Fibroblast of skin of back (primary cell): ENCODE results near the gene PLVAP.
A peak's percentile ranks its signal among the peaks of the same experiment; 100 is the strongest.

ENCODE experiments used
- DNase-seq: peaks from one replicate; pipeline ENCODE4 v3.0.0-alpha.2; 2013

PLVAP gene

DNA sequence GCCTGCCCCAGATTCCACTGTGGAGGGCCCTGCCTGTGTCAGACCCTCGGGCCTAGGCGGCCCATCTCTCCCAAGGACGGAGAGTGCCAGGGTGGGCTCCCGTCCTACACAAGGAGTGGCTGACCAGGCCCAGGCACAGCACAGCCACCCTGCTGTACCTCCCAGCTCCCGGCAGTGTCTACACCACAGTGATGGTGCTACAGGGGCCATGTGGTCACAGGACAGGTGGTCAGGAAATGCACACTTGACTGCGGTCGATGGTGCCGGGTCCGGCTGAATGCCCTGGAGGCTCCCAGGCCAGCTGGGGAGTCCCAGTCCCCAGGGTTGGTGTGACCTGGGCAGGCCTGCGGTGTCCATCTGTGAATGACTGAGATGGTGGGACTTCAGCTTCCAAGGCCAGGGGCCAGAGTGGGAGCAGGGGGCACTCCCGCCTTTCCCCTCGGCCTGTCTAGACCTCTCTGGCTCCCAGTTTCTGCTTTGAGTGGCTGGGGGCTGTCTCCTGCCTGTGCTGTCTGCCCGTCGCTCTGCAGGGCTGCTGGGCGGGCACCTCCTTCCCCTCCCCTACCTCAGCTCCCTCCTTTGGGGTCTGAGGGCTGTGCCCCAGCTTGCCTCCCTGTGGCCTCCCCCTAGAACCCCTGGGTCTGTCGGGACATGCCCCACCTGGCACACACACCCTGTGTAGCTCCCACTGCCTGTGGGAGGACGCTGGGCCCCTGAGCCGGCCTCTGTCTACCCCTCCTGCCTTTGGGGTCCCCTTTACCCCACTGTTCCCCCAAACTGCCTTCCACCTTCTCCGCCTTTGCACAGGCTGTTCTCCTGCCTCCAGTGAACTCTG is 55.3 kb downstream of the PLVAP start:
- DNase-seq, result no peak

DNA sequence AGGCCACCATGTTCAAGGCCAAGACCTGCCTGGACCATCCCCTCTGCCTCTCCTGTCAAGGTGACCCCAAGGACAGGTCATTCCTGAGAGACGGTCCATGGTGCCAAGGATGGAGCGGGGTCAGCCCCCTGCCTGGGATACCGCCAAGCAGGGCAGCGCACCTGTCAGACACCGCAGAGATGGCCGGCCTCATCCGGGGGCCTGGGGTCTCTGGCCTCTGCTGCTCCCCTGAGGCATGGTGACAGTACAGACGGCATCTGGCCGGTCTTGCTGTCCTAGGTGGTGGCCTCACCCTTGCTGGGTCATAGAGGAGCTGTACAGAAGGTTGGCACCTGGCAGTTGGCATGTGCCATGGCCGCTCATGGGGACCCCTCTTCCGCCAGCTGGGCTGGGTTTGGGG is 56.7 kb downstream of the PLVAP start:
- no peak for DNase-seq

DNA sequence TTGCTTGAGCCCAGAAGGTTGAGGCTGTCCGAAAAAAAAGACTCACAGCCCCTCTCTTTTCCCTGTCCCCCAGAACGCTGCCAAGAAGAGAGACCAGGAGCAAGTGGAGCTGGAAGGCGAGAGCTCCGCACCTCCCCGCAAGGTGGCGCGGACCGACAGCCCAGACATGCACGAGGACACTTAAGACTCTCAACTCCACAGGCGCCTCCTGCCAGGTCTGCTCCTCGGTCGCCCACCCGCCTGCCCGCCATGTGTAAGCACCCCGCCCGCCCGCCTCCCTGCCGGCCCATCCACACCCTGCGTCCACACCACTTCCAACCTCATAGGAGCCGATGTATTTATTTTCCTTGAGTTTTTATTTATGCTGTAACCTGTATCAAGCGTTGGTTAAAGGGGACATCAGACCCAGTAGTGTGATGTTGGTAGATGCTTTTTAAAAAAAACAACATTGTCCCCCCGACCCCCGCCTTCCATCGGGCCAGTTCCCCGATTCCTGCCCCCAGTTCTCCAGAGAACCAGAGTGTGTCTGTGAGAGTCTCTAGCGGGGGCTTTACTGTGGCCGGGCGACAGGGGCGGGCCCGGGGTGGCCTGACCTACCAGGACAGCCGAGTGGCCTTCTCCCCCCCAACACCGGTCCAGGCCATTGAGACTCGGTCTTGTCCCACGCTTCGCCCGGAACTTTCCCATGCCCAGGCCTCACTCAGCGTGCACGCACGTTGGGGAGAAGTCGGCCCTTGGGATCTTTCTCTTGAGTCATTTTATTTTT is 57.5 kb downstream of the PLVAP start:
- DNase-seq, result no peak

DNA sequence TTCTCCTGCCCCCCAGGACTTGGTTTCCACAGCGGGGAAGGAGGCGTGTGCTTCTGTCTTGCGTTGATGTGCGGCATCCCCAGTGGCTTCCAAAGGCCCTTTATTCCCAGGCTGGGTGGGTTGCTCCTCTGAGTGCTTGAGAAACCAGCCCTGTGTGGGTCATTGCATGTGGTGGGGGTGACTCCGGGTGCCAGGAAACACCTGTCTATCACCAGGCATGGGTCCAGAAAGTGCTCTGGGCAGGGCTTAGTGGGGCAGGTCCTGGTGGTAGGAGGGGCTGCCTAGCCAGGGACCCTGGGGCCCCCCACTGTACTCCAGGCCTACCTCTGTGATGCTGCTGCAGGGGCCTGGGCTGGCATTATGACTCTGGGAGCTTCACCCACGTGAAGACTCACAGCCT is 58.2 kb downstream of the PLVAP start:
- no peak for DNase-seq

DNA sequence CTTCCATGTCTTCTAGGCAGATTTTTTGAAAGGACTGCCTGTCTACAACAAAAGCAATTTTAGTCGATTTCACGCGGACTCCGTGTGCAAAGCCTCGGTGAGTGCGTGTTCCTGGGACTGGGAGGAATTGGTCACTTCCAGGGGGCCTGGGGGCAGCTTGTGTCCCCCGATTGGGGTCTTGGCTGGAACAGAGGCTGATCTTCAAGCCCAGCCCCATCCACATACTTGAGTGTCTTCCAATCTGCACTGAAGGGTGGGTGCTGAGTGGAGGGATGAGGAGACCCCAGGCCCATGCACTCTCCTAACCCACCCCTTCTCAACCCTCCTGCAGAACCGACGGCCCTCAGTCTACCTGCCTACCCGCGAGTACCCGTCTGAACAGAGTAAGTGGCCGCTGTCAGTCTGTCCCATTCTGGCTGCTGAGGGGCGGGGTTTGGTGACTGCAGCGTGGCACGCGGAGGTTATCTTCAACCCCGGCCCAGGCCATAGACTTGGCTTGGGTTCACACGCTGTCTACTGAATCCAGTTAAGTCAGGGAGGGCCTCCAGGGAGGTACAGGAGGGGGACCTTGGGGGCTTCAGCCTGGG is 63.0 kb downstream of the PLVAP start:
- no peak for DNase-seq

DNA sequence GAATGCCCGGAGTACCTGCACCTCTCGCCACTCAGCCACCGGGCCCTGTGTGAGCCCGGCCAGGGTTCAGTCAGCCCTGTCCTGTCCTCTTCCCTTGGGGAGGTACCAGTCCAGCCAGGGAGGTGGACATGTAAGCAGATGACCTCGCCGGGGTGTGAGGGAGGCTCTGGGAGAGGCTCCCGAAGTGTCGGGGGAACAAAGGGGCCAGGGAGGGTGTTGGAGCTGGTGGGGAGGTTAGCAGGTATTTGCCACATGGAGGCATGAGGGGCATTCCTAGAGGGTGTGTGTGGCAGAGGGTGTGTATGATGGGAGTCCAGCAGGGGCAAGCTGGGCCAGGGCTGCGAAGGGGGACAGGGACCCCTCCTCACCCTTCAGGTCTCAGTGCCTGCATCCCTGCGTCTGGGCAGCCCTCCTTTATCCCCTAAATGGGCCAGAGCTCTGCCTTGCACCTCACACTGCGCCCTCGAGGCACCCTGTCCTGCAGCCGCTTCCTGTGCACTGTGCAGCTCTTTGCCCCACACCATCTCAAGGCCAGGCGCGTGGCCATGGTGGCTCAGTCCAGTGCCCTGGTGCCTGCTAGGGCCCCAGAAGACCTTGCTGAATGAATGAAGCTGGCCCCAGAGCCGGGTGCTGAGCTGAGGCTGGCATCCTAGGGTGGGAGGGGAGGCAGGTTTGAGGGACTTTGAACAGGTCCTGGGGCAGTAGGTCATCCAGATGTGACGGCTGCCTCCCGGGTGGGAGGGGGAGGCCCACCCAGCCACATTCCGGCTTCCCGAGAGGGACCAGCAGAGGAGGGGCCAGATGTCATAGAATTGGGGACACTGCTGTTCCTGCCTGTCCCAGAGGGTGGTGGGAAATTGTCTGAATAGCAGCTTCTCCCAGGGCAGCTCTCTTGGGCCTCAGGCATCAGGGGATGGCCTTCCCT is 64.7 kb downstream of the PLVAP start:
- no peak for DNase-seq

DNA sequence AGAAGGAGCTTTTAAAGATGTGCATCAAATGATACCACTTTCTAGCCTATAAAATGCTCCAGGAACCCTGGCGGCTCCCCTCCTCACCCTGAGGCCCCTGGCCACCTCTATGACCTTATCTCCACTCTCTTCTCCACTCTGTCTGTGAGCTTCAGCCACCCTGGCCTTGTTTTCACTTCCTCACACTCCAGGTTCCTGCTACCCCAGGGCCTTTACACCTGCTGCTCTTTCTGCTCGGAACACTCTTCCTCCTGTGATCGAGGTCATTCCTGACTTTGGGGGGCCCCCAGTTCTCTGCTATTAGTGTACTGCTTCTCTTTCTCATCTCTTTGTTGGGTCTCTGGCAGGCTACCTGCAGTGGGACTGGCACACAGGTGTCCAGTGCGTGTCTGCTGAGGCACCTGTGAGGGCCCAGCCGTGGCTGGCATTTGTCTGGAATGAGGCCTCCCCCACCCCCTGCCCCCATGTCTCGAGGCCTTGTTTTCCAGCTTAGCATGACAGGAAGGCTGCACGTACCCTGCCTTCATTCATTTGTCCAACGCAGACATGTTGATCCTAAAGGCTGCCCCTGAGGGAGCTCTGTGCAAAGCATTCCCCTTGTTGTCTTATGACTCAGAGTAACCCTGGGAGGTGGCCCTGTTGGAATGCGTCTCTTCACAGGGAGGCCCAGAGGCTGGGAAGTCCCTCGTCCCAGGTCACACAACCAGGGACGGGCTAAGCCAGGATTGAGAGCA is 65.5 kb downstream of the PLVAP start:
- DNase-seq, result peak; percentile 97

DNA sequence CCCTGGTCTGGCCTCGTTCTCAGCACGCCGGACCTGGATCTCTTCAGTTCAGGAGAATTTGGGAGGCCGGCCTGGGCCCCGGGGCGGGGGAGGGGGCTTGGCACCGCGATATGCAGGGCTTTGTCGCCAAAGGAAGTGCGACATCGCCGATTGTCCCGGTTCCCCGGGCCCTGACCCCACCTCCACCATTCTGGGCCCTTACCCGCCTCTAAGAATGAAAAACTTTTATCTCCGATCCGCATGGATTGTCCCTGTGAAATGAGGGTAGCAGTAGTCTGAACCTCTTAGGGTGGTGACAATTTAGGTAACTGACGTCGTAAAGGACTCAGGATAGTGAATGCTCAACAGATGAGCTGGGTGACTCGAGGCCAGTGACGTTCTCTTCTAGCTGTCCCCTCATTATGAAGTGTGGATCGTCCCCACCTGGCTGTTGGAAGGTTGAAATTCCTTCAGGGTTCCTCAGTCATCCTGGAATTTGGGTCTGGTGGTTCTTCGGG is 67.1 kb downstream of the PLVAP start:
- DNase-seq, result no peak

DNA sequence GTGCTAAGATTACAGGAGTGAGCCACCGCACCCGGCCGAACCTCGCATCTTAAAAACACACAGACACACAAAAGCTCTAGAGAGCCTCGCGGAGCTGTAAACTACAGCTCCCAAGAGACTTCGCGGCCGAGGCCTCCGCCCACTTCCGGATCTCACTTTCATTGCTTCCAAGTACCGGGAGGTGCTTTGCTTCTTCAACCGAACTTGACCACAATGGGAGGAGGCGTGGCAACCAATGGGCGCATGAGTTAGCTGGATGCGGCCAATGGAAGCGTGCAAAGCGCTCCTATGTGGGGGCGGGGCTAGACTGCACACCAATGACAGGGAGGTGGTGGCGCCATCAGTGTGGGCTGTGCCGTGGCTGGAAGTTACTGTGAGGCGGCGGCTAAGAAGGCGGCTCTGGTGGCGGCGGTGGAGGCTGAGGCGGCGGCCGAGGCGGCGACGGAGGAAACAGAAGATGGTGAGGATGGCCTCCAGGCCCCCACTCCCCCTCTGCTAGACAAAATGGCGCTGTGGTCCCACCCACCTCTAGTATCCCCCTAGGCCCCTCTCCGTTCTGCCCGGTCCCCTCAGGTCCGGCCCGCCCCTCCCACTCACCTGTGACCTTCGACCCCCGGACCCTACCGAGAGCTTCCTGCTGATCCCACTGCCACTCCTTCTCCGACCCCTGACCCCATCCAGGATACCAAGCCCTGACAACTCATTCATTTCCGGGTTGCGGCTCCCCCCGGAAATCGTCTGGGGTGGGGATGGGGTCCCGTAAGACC is 67.8 kb downstream of the PLVAP start, which contains the start of gene DDA1:
Gene DDA1, plus strand, starts transcription at position 366 of the 767 bp plus-strand sequence. Its CDS starts 92 bp downstream, at position 458.
- peak; percentile 100 for DNase-seq

DNA sequence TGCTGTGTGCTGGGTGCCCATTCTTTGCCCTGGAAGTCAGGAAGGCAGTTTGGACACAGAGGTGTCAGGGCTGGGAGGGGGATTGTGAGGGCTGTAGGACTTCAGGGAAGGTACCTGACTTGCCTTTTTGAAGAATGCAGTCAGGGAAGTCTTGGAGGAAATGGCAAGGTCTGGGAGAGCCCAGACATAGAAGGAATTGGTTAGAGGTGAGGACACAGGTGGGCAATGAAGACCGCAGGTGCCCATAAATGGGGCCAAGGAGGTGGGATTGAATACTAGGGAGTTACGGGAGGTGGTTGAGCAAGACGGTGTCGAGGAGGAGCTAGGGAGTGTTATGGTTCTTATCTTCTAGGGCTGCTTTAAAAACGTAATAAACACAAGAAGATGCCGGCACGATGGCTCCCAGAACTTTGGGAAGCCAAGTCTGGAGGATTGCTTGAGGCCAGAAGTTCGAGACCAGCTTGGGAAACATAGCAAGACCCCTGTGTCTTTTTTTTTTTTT is 69.2 kb downstream of the PLVAP start:
- DNase-seq, result no peak

DNA sequence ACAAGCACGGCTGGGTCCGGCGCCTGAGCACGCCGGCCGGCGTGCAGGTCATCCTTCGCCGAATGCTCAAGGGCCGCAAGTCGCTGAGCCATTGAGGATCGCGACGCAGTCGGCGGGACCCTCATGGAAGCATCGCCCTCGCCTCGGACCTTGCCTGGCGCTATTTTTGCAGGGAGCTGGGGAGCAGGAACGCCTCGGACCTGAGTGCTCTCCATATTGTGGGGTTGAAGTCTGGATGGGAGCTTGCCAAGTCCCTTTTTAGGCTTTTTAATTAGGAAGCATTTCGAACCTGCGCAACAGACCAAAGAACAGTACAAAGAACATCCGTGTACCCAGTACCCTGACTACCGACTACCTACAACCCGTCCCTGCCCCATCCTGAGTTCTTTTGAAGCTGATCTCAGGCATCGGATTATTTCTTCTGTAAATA is 70.8 kb downstream of the PLVAP start:
- no peak for DNase-seq

DNA sequence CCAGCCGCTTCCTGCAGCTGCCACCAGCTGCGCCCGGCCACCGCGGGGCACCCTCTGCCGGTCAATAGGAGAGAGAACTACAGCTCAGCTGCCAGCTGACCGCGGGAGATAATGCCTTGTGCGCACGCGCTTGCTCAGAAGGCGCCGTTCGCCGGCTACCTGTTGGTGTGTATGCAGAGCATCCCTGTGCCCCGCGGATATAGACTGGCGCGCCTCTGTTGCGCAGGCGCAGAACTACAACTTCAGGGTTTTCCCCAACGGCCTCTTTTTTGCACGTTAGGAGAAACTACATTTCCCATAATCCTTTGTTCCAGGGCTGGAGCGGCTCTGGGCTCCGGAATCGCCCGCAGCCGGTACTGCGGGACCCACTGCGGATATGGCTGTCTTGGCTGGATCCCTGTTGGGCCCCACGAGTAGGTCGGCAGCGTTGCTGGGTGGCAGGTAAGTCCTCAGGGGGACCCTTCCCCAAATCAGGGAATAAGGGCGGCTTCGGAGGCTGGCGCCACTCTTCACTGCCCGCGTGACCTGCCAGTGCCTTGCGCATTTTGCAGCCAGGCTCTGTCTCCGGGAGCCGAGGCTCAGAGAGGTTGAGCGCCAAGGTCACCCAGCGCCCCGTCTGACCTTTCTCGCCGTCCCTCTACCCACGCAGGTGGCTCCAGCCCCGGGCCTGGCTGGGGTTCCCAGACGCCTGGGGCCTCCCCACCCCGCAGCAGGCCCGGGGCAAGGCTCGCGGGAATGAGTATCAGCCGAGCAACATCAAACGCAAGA is 71.4 kb downstream of the PLVAP start, which contains the start of gene MRPL34:
Gene MRPL34, plus strand, starts transcription at position 356 of the 768 bp plus-strand sequence. Its CDS starts 21 bp downstream, at position 377.
- peak; percentile 98 for DNase-seq

DNA sequence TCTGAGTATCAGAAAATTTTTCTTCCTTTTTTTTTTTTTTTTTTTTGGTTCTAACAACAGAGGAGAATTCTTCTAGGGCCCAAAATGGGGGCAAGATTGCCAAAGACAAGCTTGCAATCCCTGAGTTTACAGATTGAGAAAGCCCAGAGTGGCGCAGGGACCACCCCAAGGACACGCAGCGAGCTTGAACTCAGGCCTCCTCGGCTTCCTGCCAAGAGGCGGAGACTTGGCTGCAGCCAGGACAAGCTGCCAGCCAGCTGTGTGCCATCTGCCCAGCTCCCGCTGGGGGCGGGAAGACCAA is 72.0 kb downstream of the PLVAP start:
- DNase-seq, result no peak

DNA sequence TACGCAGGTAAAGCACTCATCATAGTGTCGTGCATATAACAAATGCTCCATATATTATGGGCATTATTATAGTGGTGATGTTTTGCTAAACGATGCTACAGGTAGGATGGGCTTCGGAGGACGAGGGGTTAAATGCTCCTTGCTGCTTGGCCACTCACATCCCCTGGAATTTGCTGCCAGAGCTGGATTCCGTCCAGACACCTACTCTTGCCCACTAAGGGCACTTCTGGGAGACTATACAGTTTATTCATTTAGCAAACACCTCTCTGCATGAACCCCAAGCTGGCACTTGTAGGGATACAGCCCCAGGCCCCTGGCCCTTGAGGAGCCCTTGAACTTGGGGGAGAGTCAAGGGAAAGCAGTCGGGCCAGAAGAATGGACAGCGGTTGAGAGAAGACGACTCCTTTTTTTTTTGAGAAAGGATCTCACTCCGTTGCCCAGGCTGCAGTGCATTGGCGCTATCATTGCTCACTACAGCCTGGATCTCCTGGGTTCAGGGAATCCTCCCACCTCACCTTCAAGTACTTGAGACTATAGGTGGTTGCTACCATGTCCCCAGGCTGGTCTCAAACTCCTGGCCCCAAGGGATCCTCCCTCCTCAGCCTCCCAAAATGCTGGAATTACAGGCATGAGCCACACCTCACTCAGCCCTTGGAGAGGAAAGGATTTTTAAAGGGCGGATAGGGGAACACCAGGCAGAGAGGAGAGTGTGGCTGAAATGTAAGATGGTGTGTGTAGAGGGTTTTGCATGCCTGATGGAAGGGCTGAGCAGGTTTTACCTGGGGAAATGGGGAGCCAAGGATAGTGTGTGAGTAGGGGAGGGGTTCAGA is 72.5 kb downstream of the PLVAP start:
- DNase-seq, result no peak

DNA sequence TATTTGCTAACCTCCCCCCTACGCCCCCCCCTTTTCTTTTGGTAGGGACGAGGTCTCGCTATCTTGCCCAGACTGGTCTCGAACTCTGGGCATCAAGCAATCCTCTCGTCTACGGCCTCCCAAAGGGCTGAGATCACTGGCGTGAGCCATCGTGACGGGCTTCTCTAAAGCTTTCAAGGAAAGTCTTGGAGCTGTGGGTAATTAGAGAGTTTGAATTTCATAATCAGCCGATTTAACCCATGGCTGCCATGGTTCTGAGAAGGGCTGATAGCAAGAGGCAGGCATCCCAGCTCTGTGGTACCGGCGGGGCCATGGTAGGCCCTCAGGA is 73.2 kb downstream of the PLVAP start:
- no peak for DNase-seq

DNA sequence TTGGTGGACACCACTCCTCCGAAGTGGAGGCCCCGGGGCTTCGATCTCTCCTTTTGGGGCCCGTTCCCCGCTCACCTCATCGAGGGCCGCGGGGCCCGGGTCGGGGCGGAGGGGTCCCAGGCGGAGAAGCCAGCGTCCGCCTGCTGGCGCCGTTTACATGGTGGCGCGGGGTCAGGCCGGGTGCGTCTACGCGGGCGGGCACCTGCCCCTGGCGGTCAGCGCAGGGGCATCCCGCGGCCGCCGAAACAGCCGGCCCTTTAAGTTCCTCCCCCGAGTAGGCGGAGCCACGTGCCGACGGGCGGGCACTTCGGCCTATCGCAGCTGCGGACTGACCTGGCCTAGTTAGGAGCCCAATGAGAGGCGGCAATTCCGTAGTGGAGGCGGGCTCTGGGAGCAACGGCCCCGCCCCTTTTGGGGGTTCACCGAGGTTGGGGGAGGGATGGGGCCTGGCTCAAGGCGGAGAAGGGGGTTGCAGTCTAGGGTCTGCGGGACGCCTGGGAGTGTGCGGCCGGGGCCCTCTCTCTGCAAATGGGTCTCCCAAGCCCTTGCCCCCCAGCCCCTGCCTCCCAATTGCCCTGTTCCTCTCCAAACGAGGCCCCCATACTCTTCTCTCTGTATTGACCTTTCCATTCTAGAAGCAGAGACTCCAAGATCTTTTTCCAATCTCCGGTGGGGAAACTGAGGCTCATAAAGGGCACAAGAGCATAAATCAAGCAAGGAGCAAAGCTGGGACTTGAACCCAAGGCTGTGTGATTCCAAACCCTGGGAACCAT is 73.8 kb downstream of the PLVAP start, which contains the start of gene ABHD8:
Gene ABHD8, minus strand, starts transcription at position 259 of the 773 bp plus-strand sequence. CDS start 1,809 bp downstream, outside the sequence.
- peak; percentile 92 for DNase-seq

DNA sequence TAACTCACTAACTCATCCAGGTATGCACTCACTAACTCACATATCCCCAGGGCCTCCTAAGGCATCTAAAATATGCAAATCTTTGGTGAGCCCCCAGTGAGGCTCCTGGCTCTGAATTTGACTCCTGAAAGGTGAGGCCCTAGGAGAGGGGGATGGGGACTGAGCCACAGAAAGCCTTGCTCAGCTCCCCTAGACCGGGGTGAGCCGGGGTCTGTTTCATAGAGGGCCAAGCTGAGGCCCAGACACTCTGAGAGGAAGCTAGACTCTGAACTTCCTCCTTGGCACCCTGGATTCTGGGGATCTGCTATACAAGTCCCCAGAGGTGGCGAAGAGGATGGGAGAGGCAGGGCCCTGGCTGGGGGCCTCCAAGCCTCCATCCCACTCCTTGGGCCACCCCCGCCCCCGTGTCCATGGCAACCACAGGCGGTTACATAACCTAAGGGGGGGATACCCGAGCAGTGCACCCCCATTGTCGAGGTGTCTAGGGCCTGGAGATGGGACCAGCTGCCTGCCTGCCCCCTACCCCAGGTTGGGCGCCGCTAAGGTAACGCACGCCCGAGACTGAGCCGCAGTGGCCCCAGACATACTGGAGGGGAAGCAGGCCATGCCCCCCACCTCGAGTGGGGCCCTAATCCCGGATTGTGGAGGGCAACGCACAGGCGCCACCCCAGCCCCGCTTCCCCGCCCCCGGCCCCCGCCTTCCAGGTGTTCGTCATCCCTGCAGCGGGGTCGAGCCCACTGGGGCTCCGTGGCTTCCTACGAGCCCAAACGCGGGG is 74.6 kb downstream of the PLVAP start:
- no peak for DNase-seq
